Upper lobe of left lung (tissue), 6 donors: ENCODE results near the gene CLDN1. TPM values are rescaled to one million over a fixed set of nuclear protein-coding genes. Genes with fewer than 3 reads are reported as not detected.

Source experiments
- ATAC-seq, 2 donors: fragments of 200-7000 bp; cut with Tn5 transposase; one replicate each; pipeline ENCODE4 v1.9.1; 2022; ENCODE audit warnings: mild to moderate bottlenecking in 2 of 2, moderate library complexity in 2 of 2; ENCODE audit not compliant: low FRiP score in 2 of 2
- DNase-seq, 2 donors: peaks; one replicate each; pipeline ENCODE4 v3.0.0-alpha.2; 2019 to 2020
- H3K27ac ChIP-seq, 4 donors: fragments of 200-600 bp; sonication (generic); one replicate each; pipeline ENCODE4 v1.5.1; 2016 to 2019
- H3K27me3 ChIP-seq, 4 donors: fragments of 200-600 bp; sonication (generic); one replicate each; pipeline ENCODE4 v1.5.1; 2017 to 2019
- H3K36me3 ChIP-seq, 4 donors: fragments of 200-600 bp; sonication (generic); one replicate each; pipeline ENCODE4 v1.5.1; 2016 to 2019
- H3K4me1 ChIP-seq, 4 donors: fragments of 200-600 bp; sonication (generic); one replicate each; pipeline ENCODE4 v1.5.1; 2018 to 2019
- H3K4me3 ChIP-seq, 4 donors: fragments of 200-600 bp; sonication (generic); one replicate each; pipeline ENCODE4 v1.5.1; 2017 to 2019; ENCODE audit warnings: mild to moderate bottlenecking in 2 of 4, moderate library complexity in 1 of 4
- H3K9me3 ChIP-seq, 4 donors: fragments of 200-600 bp; sonication (generic); one replicate each; pipeline ENCODE4 v1.5.1; 2018 to 2019
- CTCF ChIP-seq, 6 experiments: fragments of 450-650 bp in 4 of 6; fragments of 200-600 bp in 2 of 6; sonication (generic) in 2 of 6; IDR thresholded peaks; one replicate each; pipeline ENCODE4 v1.5.1; 2016 to 2019; ENCODE audit warnings: antibody characterized with exemption in 6 of 6
- EP300 ChIP-seq, 4 donors: sonication (generic); formaldehyde crosslinking; IDR thresholded peaks; one replicate each; pipeline ENCODE4 v1.5.1; 2017; ENCODE audit warnings: antibody characterized with exemption in 4 of 4, control low read depth in 2 of 4
- POLR2A ChIP-seq, 4 donors: fragments of 450-650 bp; IDR thresholded peaks; one replicate each; pipeline ENCODE4 v1.5.1; 2016 to 2017; ENCODE audit warnings: antibody characterized with exemption in 4 of 4, mild to moderate bottlenecking in 2 of 4
- POLR2AphosphoS5 ChIP-seq, 2 donors: sonication (generic); formaldehyde crosslinking; IDR thresholded peaks; one replicate each; pipeline ENCODE4 v1.5.1; 2017; ENCODE audit warnings: antibody characterized with exemption in 2 of 2
- WGBS, 2 donors: methylation state at CpG; one replicate each; pipeline ENCODE4 v1.1.5; 2017 to 2018; 5-methylcytosine and 5-hydroxymethylcytosine counted together
- total RNA-seq, 6 donors: library from RNA; depleted of rRNA in 4 of 6; stranded (reverse); fragments of >200 nt in 4 of 6; gene quantifications; one replicate each; pipeline versions ENCODE4 v1.1.0 to v1.2.1, GENCODE V29; 2016 to 2021
- donor health status: DM: no; HTN: no; CAD: no; lungs with moderate emphysema.
- donor health status: DM: no; HTN: yes; CAD: no; lungs with severe emphysema.

CLDN1 gene
- total RNA-seq, 6 donors from 2014 or later = 2.7 to 26.8 (median 11.2) TPM

- H3K4me3 ChIP-seq = no peak overlapping the region
- no peaks in the 10 kb centered on the region for H3K36me3 ChIP-seq
- H3K27ac ChIP-seq = no peak overlapping the region
- H3K27me3 ChIP-seq = no peaks in the 10 kb centered on the region
- DNase-seq = no peak
- H3K9me3 ChIP-seq = no peaks in the 10 kb centered on the region
- ATAC-seq = no peak
- no peaks in the 10 kb centered on the region for H3K4me1 ChIP-seq
- 53 to 72% methylated on average over 1 of the region's 1 CpG for WGBS, 2 donors
- no peak for TF ChIP-seq POLR2AphosphoS5 (IDR thresholded peaks at IDR 0.05)
- TF ChIP-seq EP300 (IDR thresholded peaks at IDR 0.05) = no peak
- no peak for TF ChIP-seq POLR2A (IDR thresholded peaks at IDR 0.05)
- no peak for TF ChIP-seq CTCF (IDR thresholded peaks at IDR 0.05)
These were observed 15.1 kb downstream of the CLDN1 start for GRCh38 chr3:190307164-190307545.

- H3K4me3 ChIP-seq = no peak overlapping the region
- ATAC-seq = peak in 1 of 2 donors; percentile 82
- no peaks in the 10 kb centered on the region for H3K9me3 ChIP-seq
- no peaks in the 10 kb centered on the region for H3K36me3 ChIP-seq
- H3K27ac ChIP-seq = no peak overlapping the region
- 69 to 73% methylated on average over 4 of the region's 4 CpGs for WGBS, 2 donors
- no peak for DNase-seq
- no peak for TF ChIP-seq EP300 (IDR thresholded peaks at IDR 0.05)
- no peak for TF ChIP-seq POLR2A (IDR thresholded peaks at IDR 0.05)
- TF ChIP-seq POLR2AphosphoS5 (IDR thresholded peaks at IDR 0.05) = no peak
- no peak for TF ChIP-seq CTCF (IDR thresholded peaks at IDR 0.05)
- no peaks in the 10 kb centered on the region for H3K27me3 ChIP-seq
- no peaks in the 10 kb centered on the region for H3K4me1 ChIP-seq
These were observed 15.6 kb downstream of the CLDN1 start for GRCh38 chr3:190306513-190307163.

- DNase-seq (no peak), ATAC-seq (no peak)
- Histone ChIP-seq H3K27ac (no peak overlapping the region), H3K36me3 (no peaks in the 10 kb centered on the region), H3K4me3 (no peak overlapping the region), H3K9me3 (no peaks in the 10 kb centered on the region), H3K4me1 (no peaks in the 10 kb centered on the region), H3K27me3 (no peaks in the 10 kb centered on the region)
- TF ChIP-seq POLR2AphosphoS5 (IDR thresholded peaks at IDR 0.05) (no peak), POLR2A (IDR thresholded peaks at IDR 0.05) (no peak), CTCF (IDR thresholded peaks at IDR 0.05) (no peak), EP300 (IDR thresholded peaks at IDR 0.05) (no peak)
- WGBS, 2 donors = 62 to 67% methylated on average over 3 of the region's 3 CpGs
These were observed 16.2 kb downstream of the CLDN1 start for GRCh38 chr3:190306026-190306425.

GRCh38 chr3:190305406-190305805 lies 16.8 kb downstream of the CLDN1 start:
- H3K27me3 ChIP-seq = no peaks in the 10 kb centered on the region
- H3K4me3 ChIP-seq = no peak overlapping the region
- no peaks in the 10 kb centered on the region for H3K9me3 ChIP-seq
- DNase-seq (no peak), ATAC-seq (peak in 1 of 2 donors; percentile 42)
- H3K27ac ChIP-seq = no peak overlapping the region
- H3K4me1 ChIP-seq = no peaks in the 10 kb centered on the region
- H3K36me3 ChIP-seq = no peaks in the 10 kb centered on the region
- TF ChIP-seq CTCF (IDR thresholded peaks at IDR 0.05) = no peak
- TF ChIP-seq EP300 (IDR thresholded peaks at IDR 0.05) = no peak
- TF ChIP-seq POLR2AphosphoS5 (IDR thresholded peaks at IDR 0.05) = no peak
- TF ChIP-seq POLR2A (IDR thresholded peaks at IDR 0.05) = no peak

GRCh38 chr3:190303884-190304283 lies 18.4 kb downstream of the CLDN1 start:
- Histone ChIP-seq H3K27ac (no peak overlapping the region), H3K4me3 (no peak overlapping the region), H3K36me3 (no peaks in the 10 kb centered on the region), H3K27me3 (no peaks in the 10 kb centered on the region), H3K4me1 (no peaks in the 10 kb centered on the region), H3K9me3 (no peaks in the 10 kb centered on the region)
- ATAC-seq = no peak
- whole genome bisulfite sequencing, 2 donors = 91 to 94% methylated on average over 1 of the region's 1 CpG
- no peak for DNase-seq
- TF ChIP-seq POLR2A (IDR thresholded peaks at IDR 0.05) = no peak
- TF ChIP-seq EP300 (IDR thresholded peaks at IDR 0.05) = no peak
- no peak for TF ChIP-seq CTCF (IDR thresholded peaks at IDR 0.05)
- TF ChIP-seq POLR2AphosphoS5 (IDR thresholded peaks at IDR 0.05) = no peak
